ENCODE results near the gene OR6B2.

GRCh38 chr2:240053173-240054155, 23.2 kb upstream of the OR6B2 start, which contains the start of gene OR6B3:
- TF ChIP-seq CTCF (IDR thresholded peaks at IDR 0.05 in 8 of 11, conservative IDR thresholded peaks at IDR 0.05 in 3 of 11) = no peak
- TF ChIP-seq POLR2A (IDR thresholded peaks at IDR 0.05) = no peak
- no peak for TF ChIP-seq POLR2AphosphoS5 (IDR thresholded peaks at IDR 0.05)

Measured in spleen (tissue), 7 donors.